GM12878 (cell line): ENCODE measurements around the gene SNAI3. TPM values are rescaled to one million over a fixed set of nuclear protein-coding genes. Genes with fewer than 3 reads are reported as not detected.

Experiments
- ATAC-seq: fragments of 200-7000 bp; cut with Tn5 transposase; 3 replicates; pipeline ENCODE4 v1.9.1; 2020; ENCODE audit warnings: mild to moderate bottlenecking, moderate library complexity
- BruUV-seq: library from RNA; stranded (reverse); fragments of 400-500 nt; replicated peaks from 2 replicates; lab custom pipeline; 2021; lab: Mats Ljungman, UMichigan
- CTCF ChIA-PET: fragments of 300-600 bp; sonication (Branson Sonifier 250); formaldehyde crosslinking; extraction: SDS; loops from one replicate; lab custom pipeline; 2021; ENCODE audit warnings: inconsistent platforms; lab: Yijun Ruan, JAX
- POLR2A ChIA-PET: fragments of 350-600 bp; formaldehyde crosslinking; extraction: SDS; loops from one replicate; lab custom pipeline; 2021; ENCODE audit warnings: inconsistent platforms; lab: Charles Lee
- RAD21 ChIA-PET: fragments of 300-600 bp; sonication (Branson Sonifier 250); formaldehyde crosslinking; loops from one replicate; lab custom pipeline; 2023; ENCODE audit warnings: antibody characterized with exemption; ENCODE audit not compliant: unreplicated experiment; lab: Charles Lee
- SMC1A ChIA-PET: fragments of 300-600 bp; sonication (Branson Sonifier 250); formaldehyde crosslinking; loops from one replicate; lab custom pipeline; 2023; ENCODE audit not compliant: unreplicated experiment, uncharacterized antibody; lab: Charles Lee
- DNase-seq: peaks from one replicate; pipeline ENCODE4 v3.0.0-alpha.2; 2011; ENCODE audit warnings: low read depth, low spot score
- FAIRE-seq: peaks from 3 replicates; lab custom pipeline; 2011; peaks lifted over from hg19 to GRCh38; lab: Jason Lieb, UNC
- H2AFZ ChIP-seq: 2 replicates; pipeline ENCODE4 v1.6.0; 2011; ENCODE audit warnings: low read depth, low read length, control low read depth; ENCODE audit not compliant: control insufficient read depth
- H3K27ac ChIP-seq: 2 replicates; pipeline ENCODE4 v1.5.1; 2011; ENCODE audit warnings: control low read depth; ENCODE audit not compliant: control insufficient read depth, insufficient read depth
- H3K27me3 ChIP-seq, 2 experiments: replicated peaks in 1 of 2; 2 replicates each; pipeline versions ENCODE4 v1.6.0 to v1.6.1; 2011; ENCODE audit warnings: low read length in 1 of 2; ENCODE audit not compliant: control insufficient read depth in 2 of 2, insufficient read depth in 2 of 2
- H3K36me3 ChIP-seq, 2 experiments: 2 replicates each; pipeline ENCODE4 v1.5.1; 2011; ENCODE audit warnings: low read length in 1 of 2; ENCODE audit not compliant: control insufficient read depth in 2 of 2, insufficient read depth in 2 of 2
- H3K4me1 ChIP-seq: 2 replicates; pipeline ENCODE4 v1.6.1; 2011; ENCODE audit warnings: mild to moderate bottlenecking, low read length, moderate library complexity, mixed read lengths; ENCODE audit not compliant: control insufficient read depth, insufficient read depth
- H3K4me2 ChIP-seq: 2 replicates; pipeline ENCODE4 v1.6.0; 2011; ENCODE audit warnings: control low read depth; ENCODE audit not compliant: control insufficient read depth, insufficient read depth
- H3K4me3 ChIP-seq: fragments of 200-600 bp; sonication (generic); 2 replicates; pipeline ENCODE4 v1.5.1; 2016
- H3K79me2 ChIP-seq: 2 replicates; pipeline ENCODE4 v1.6.0; 2011; ENCODE audit warnings: low read length; ENCODE audit not compliant: control insufficient read depth, insufficient read depth
- H3K9ac ChIP-seq: 2 replicates; pipeline ENCODE4 v1.8.0; 2011; ENCODE audit warnings: low read length, control low read depth, mixed read lengths; ENCODE audit not compliant: control insufficient read depth, insufficient read depth
- H3K9me3 ChIP-seq: replicated peaks from 3 replicates; pipeline ENCODE4 v1.5.1; 2011; ENCODE audit warnings: mild to moderate bottlenecking, low read length; ENCODE audit not compliant: control insufficient read depth, insufficient read depth
- H4K20me1 ChIP-seq: 2 replicates; pipeline ENCODE4 v1.6.0; 2011; ENCODE audit not compliant: control insufficient read depth, insufficient read depth
- E2F4 ChIP-seq: IDR thresholded peaks from 2 replicates; pipeline ENCODE4 v1.6.1; 2012; ENCODE audit warnings: low read depth, low read length, improper control_type of control experiment
- FOXK2 ChIP-seq: fragments of 450-650 bp; IDR thresholded peaks from 2 replicates; pipeline ENCODE4 v1.6.1; 2017; ENCODE audit warnings: mild to moderate bottlenecking, moderate library complexity
- GATAD2B ChIP-seq: fragments of 450-650 bp; conservative IDR thresholded peaks from 2 replicates; pipeline ENCODE4 v1.6.1; 2017; ENCODE audit warnings: low read depth, mild to moderate bottlenecking, moderate library complexity
- HDAC2 ChIP-seq: fragments of 200-600 bp; sonication (generic); IDR thresholded peaks from 2 replicates; pipeline ENCODE4 v1.6.1; 2017
- MTA3 ChIP-seq: IDR thresholded peaks from 2 replicates; pipeline ENCODE4 v1.6.1; 2012; ENCODE audit warnings: low read length, inconsistent platforms, borderline replicate concordance
- NFYA ChIP-seq: IDR thresholded peaks from 2 replicates; pipeline ENCODE4 v1.6.1; 2011; ENCODE audit warnings: low read depth, mild to moderate bottlenecking, low read length, improper control_type of control experiment, borderline replicate concordance
- SIX5 ChIP-seq: IDR thresholded peaks from 2 replicates; pipeline ENCODE4 v1.6.1; 2011; ENCODE audit warnings: mild to moderate bottlenecking, low read depth, low read length, moderate library complexity; ENCODE audit not compliant: severe bottlenecking
- SRF ChIP-seq, 2 experiments: IDR thresholded peaks; 2 replicates each; pipeline ENCODE4 v1.6.1; 2011; ENCODE audit warnings: low read depth in 2 of 2, low read length in 2 of 2, mild to moderate bottlenecking in 1 of 2, moderate library complexity in 1 of 2
- TBL1XR1 ChIP-seq: IDR thresholded peaks from 2 replicates; pipeline ENCODE4 v1.6.1; 2012; ENCODE audit warnings: low read depth, low read length, improper control_type of control experiment
- TCF7 ChIP-seq: IDR thresholded peaks from 2 replicates; pipeline ENCODE4 v1.6.1; 2014; ENCODE audit warnings: antibody characterized with exemption, borderline replicate concordance
- WGBS: methylation state at CpG from one replicate; pipeline ENCODE4 v1.1.6; 2016; ENCODE audit warnings: low lambda C conversion rate; ENCODE audit not compliant: insufficient replicate concordance, insufficient coverage; ENCODE audit errors: missing lambda C conversion rate; 5-methylcytosine and 5-hydroxymethylcytosine counted together
- in situ Hi-C: fragments of 300-500 bp; cut with MboI; formaldehyde crosslinking; loops from 9 replicates; pipeline ENCODE4 v1.14.3; 2018; ENCODE audit warnings: mixed read lengths
- intact Hi-C: fragments of 100-400 bp; cut with micrococcal nuclease; formaldehyde crosslinking; loops from one replicate; pipeline ENCODE4 v1.14.2; 2022; ENCODE audit not compliant: unreplicated experiment
- polyA plus RNA-seq, 11 experiments: library from polyadenylated mRNA; depleted of rRNA in 4 of 11; unstranded in 6 of 11; stranded (reverse) in 5 of 11; fragments of >200 nt; fragmentation: Nextera tagmentation in 4 of 11; fragmentation: Illumina TruSeq in 1 of 11; extraction: Ambion mirVana in 4 of 11; extraction: Trizol in 1 of 11; gene quantifications; 1 replicate in 1 of 11; 2 replicates in 10 of 11; pipeline versions ENCODE4 v1.2.1 to v1.2.3, GENCODE V29; 2011 to 2016; ENCODE audit warnings: inconsistent platforms in 2 of 11, missing spikeins in 2 of 11, low read depth in 1 of 11
- total RNA-seq, 4 experiments: library from RNA; depleted of rRNA in 3 of 4; stranded (reverse); fragments of >200 nt in 3 of 4; fragmentation: Illumina TruSeq in 1 of 4; extraction: Trizol in 1 of 4; gene quantifications; 2 replicates each; pipeline versions ENCODE4 v1.2.1 to v1.2.3, GENCODE V29; 2013 to 2021
- TF ChIP-seq, protein P1 (sequence below): fragments of 450-650 bp; IDR thresholded peaks from 2 replicates; pipeline ENCODE4 v1.6.1; 2017; ENCODE audit warnings: mild to moderate bottlenecking
- TF ChIP-seq, protein P2 (sequence below): fragments of 450-650 bp; formaldehyde crosslinking; IDR thresholded peaks from 2 replicates; pipeline ENCODE4 v1.5.0; 2022; ENCODE audit warnings: mild to moderate bottlenecking, missing genetic modification characterization
- TF ChIP-seq, protein P3 (sequence below): IDR thresholded peaks from 2 replicates; pipeline ENCODE4 v1.6.1; 2012; ENCODE audit warnings: low read depth, low read length, improper control_type of control experiment

SNAI3 gene
- total and polyA plus RNA-seq, 10 of the 15 experiments (the other 5 are each of a cell fraction or from before 2014, with no cell fraction given) = 0.21 to 7.4 (median 3.0) TPM

- no TSS peak for BruUV-seq
- ATAC-seq (peak; percentile 84), DNase-seq (peak; percentile 49), FAIRE-seq (peak; percentile 31)
- intact Hi-C loops = loop anchor here (1.0 to 5.0 kb wide), 4 partner anchors 12 to 161 kb away; partner anchors contain the start of genes APRT, CTU2, MVD and RNF166
- in situ Hi-C loops = no loop called here
- Histone ChIP-seq H3K4me3 (peak within 1 kb of the TSS; percentile 98), H3K27me3 (no peaks in the 10 kb centered on the region), H3K4me2 (peak within 1 kb of the TSS; percentile 95), H3K4me1 (peaks cover 22% of the 10 kb centered on the region), H3K27ac (peak within 1 kb of the TSS; percentile 96), H2AFZ (peak within 1 kb of the TSS; percentile 12; the same call in 1 of the 2 replicates), H4K20me1 (peaks cover 3% of the 10 kb centered on the region; the same call in 1 of the 2 replicates), H3K79me2 (peaks cover 36% of the 10 kb centered on the region), H3K9ac (peak within 1 kb of the TSS; percentile 87), H3K9me3 (no peaks in the 10 kb centered on the region), H3K36me3 (peaks cover 0 to 9% of the 10 kb centered on the region in 2 experiments)
- ChIA-PET RAD21 (interaction anchor here (1.2 kb wide), 1 partner anchor 15 kb away, joined by 3 read pairs; no protein-coding TSS in a partner anchor), SMC1A (no interaction called here), POLR2A (interaction anchor here (0.5 to 2.6 kb wide), 6 partner anchors 11 to 432 kb away, joined by 3 to 8 read pairs (median 6); partner anchors contain the start of gene MVD), CTCF (no interaction called here)
- WGBS = 1% methylated on average over 28 of the region's 41 CpGs
- TF ChIP-seq SIX5 (no peak), SRF (IDR thresholded peaks at IDR 0.05; ENCODE audit: low read depth in 2 of 2, low read length in 2 of 2) (no peak), HDAC2 (no peak), TBL1XR1 (no peak; the same call in 1 of the 2 replicates), E2F4 (0 out of 2 replicates have a peak, but pooled peaks have one; percentile 9), NFYA (no peak), GATAD2B (no peak), TCF7 (no peak), MTA3 (no peak), FOXK2 (no peak)
- TF ChIP-seq, protein P1, sequence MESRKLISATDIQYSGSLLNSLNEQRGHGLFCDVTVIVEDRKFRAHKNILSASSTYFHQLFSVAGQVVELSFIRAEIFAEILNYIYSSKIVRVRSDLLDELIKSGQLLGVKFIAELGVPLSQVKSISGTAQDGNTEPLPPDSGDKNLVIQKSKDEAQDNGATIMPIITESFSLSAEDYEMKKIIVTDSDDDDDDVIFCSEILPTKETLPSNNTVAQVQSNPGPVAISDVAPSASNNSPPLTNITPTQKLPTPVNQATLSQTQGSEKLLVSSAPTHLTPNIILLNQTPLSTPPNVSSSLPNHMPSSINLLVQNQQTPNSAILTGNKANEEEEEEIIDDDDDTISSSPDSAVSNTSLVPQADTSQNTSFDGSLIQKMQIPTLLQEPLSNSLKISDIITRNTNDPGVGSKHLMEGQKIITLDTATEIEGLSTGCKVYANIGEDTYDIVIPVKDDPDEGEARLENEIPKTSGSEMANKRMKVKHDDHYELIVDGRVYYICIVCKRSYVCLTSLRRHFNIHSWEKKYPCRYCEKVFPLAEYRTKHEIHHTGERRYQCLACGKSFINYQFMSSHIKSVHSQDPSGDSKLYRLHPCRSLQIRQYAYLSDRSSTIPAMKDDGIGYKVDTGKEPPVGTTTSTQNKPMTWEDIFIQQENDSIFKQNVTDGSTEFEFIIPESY = no peak
- TF ChIP-seq, protein P2, sequence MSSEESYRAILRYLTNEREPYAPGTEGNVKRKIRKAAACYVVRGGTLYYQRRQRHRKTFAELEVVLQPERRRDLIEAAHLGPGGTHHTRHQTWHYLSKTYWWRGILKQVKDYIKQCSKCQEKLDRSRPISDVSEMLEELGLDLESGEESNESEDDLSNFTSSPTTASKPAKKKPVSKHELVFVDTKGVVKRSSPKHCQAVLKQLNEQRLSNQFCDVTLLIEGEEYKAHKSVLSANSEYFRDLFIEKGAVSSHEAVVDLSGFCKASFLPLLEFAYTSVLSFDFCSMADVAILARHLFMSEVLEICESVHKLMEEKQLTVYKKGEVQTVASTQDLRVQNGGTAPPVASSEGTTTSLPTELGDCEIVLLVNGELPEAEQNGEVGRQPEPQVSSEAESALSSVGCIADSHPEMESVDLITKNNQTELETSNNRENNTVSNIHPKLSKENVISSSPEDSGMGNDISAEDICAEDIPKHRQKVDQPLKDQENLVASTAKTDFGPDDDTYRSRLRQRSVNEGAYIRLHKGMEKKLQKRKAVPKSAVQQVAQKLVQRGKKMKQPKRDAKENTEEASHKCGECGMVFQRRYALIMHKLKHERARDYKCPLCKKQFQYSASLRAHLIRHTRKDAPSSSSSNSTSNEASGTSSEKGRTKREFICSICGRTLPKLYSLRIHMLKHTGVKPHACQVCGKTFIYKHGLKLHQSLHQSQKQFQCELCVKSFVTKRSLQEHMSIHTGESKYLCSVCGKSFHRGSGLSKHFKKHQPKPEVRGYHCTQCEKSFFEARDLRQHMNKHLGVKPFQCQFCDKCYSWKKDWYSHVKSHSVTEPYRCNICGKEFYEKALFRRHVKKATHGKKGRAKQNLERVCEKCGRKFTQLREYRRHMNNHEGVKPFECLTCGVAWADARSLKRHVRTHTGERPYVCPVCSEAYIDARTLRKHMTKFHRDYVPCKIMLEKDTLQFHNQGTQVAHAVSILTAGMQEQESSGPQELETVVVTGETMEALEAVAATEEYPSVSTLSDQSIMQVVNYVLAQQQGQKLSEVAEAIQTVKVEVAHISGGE (CRISPR knock-in tag) = no peak
- TF ChIP-seq, protein P3, sequence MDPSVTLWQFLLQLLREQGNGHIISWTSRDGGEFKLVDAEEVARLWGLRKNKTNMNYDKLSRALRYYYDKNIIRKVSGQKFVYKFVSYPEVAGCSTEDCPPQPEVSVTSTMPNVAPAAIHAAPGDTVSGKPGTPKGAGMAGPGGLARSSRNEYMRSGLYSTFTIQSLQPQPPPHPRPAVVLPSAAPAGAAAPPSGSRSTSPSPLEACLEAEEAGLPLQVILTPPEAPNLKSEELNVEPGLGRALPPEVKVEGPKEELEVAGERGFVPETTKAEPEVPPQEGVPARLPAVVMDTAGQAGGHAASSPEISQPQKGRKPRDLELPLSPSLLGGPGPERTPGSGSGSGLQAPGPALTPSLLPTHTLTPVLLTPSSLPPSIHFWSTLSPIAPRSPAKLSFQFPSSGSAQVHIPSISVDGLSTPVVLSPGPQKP = no peak
Observed at GRCh38 chr16:88650749-88651275, 35.5 kb downstream of the SNAI3 start, which contains the start of gene CYBA. CYBA (minus strand) TSS chr16:88651053; CDS start chr16:88651013, 40 bp downstream.
